HepG2 (cell line): ENCODE results near the gene TMCO6. TPM values are rescaled to one million over a fixed set of nuclear protein-coding genes. Genes with fewer than 3 reads are reported as not detected.

Experiments used
- ARID4A ChIP-seq: sonication (generic); formaldehyde crosslinking; IDR thresholded peaks from 2 replicates; pipeline ENCODE4 v1.5.0; 2020; ENCODE audit warnings: mild to moderate bottlenecking, missing genetic modification reagents, borderline replicate concordance
- FOXC1 ChIP-seq: sonication (generic); formaldehyde crosslinking; IDR thresholded peaks from 2 replicates; pipeline ENCODE4 v1.8.0; 2022; ENCODE audit warnings: mild to moderate bottlenecking, missing genetic modification reagents, borderline replicate concordance
- HNF4G ChIP-seq, 2 experiments: sonication (generic) in 1 of 2; formaldehyde crosslinking in 1 of 2; IDR thresholded peaks; 2 replicates each; pipeline versions ENCODE4 v1.4.0 to v1.6.1; 2011 to 2020; ENCODE audit warnings: borderline replicate concordance in 2 of 2, low read depth in 2 of 2, mild to moderate bottlenecking in 2 of 2, low read length in 1 of 2, missing genetic modification reagents in 1 of 2, moderate library complexity in 1 of 2
- HOXA5 ChIP-seq: sonication (generic); formaldehyde crosslinking; IDR thresholded peaks from 2 replicates; pipeline ENCODE4 v1.4.0; 2020; ENCODE audit warnings: missing genetic modification reagents
- IRF2 ChIP-seq: IDR thresholded peaks from 2 replicates; pipeline ENCODE4 v1.6.1; 2018; ENCODE audit warnings: missing genetic modification reagents, missing compliant biosample characterization
- SAFB2 ChIP-seq: sonication (generic); formaldehyde crosslinking; IDR thresholded peaks from 2 replicates; pipeline ENCODE4 v1.5.1; 2020; ENCODE audit warnings: missing genetic modification reagents, low read depth, mild to moderate bottlenecking, borderline replicate concordance
- SALL2 ChIP-seq: sonication (generic); formaldehyde crosslinking; IDR thresholded peaks from 2 replicates; pipeline ENCODE4 v1.8.1; 2023; ENCODE audit warnings: mild to moderate bottlenecking, missing genetic modification reagents, inconsistent platforms
- SMAD1 ChIP-seq: sonication (generic); formaldehyde crosslinking; IDR thresholded peaks from 2 replicates; pipeline ENCODE4 v1.4.0; 2020; ENCODE audit warnings: missing genetic modification reagents, low read depth, mild to moderate bottlenecking, borderline replicate concordance
- ZFY ChIP-seq: sonication (generic); formaldehyde crosslinking; IDR thresholded peaks from 2 replicates; pipeline ENCODE4 v1.4.0; 2020; ENCODE audit warnings: missing genetic modification reagents
- ZMYM3 ChIP-seq: sonication (generic); formaldehyde crosslinking; IDR thresholded peaks from 2 replicates; pipeline ENCODE4 v1.5.1; 2020; ENCODE audit warnings: mild to moderate bottlenecking, missing genetic modification reagents
- ZNF224 ChIP-seq: sonication (generic); formaldehyde crosslinking; IDR thresholded peaks from 2 replicates; pipeline ENCODE4 v1.5.0; 2020; ENCODE audit warnings: mild to moderate bottlenecking, missing genetic modification reagents
- ZNF296 ChIP-seq: sonication (generic); formaldehyde crosslinking; conservative IDR thresholded peaks from 2 replicates; pipeline ENCODE4 v1.5.0; 2020; ENCODE audit warnings: mild to moderate bottlenecking, missing genetic modification reagents
- ZNF605 ChIP-seq: sonication (generic); formaldehyde crosslinking; IDR thresholded peaks from 2 replicates; pipeline ENCODE4 v1.8.0; 2022; ENCODE audit warnings: mild to moderate bottlenecking, missing genetic modification reagents
- polyA plus RNA-seq, 8 experiments: library from polyadenylated mRNA; depleted of rRNA in 3 of 8; stranded (reverse) in 7 of 8; unstranded in 1 of 8; fragments of >200 nt; fragmentation: Illumina TruSeq in 4 of 8; extraction: Trizol in 4 of 8; gene quantifications; 2 replicates each; pipeline versions ENCODE4 v1.2.1 to v1.2.3, GENCODE V29; 2011 to 2016; ENCODE audit warnings: low read depth in 4 of 8, missing spikeins in 1 of 8, mixed read lengths in 1 of 8; ENCODE audit not compliant: insufficient read depth in 1 of 8
- total RNA-seq, 5 experiments: library from RNA; depleted of rRNA; stranded (reverse); fragments of >200 nt; fragmentation: Illumina TruSeq; extraction: Trizol; gene quantifications; 2 replicates each; pipeline ENCODE4 v1.2.3, GENCODE V29; 2016; ENCODE audit warnings: low read depth in 1 of 5
- TF ChIP-seq, protein P1 (sequence below): sonication (generic); formaldehyde crosslinking; IDR thresholded peaks from 2 replicates; pipeline ENCODE4 v1.8.0; 2022; ENCODE audit warnings: mild to moderate bottlenecking, missing genetic modification reagents
- TF ChIP-seq, protein P2 (sequence below): sonication (generic); formaldehyde crosslinking; IDR thresholded peaks from 2 replicates; pipeline ENCODE4 v1.4.0; 2020; ENCODE audit warnings: mild to moderate bottlenecking, low read depth, missing genetic modification reagents
- TF ChIP-seq, protein P3 (sequence below): sonication (generic); formaldehyde crosslinking; conservative IDR thresholded peaks from 2 replicates; pipeline ENCODE4 v1.8.1; 2023; ENCODE audit warnings: missing genetic modification reagents

TMCO6 gene
- total and polyA plus RNA-seq, 2 of the 13 experiments (the other 11 are each of a cell fraction or from before 2014, with no cell fraction given) = 16.6 to 28.2 TPM

DNA sequence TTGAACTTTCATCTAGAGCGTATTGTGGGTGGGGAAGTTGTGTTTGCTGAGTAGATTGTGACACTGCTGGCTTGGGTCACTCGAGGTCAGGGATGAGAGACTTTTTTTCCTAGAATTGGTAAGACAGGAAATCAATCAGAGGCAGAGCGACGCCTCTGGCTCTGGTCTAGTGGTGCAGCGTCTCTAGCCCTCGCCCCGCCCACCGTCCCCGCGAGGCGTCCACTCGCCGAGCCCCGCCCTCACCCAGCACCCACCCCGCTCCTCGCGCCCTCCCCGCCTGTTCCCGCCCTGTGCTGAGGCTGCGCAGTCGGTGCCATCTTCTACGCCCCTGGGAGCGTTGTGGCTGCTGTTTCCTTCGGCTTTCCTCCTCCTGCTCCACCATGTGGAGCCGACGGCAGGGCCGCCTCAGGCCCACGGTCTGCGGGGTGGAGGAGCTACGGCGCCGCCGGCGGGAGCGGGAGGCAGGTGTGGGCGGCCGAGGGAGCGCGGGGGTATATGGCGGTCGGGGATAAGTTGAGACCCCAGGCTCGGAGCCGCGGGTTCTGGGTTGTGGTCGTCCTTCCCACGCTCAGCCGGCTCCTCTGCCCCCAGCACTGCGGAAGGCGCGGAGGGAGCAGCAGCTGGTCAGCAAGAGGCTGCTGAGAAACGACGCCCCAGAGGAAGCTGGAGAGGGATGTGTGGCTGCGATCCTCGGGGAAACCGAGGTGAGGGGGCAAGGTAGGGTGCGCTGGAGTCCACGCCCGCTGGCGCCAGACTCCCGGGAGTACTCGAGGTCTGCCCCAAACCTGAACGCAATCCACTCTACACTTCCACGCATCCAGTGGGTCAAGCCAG lies at the start of gene TMCO6 (continued):
- TF ChIP-seq ARID4A (CRISPR knock-in tag) = peak; percentile 81
- peak; percentile 58; the same call in 1 of the 2 replicates for TF ChIP-seq ZFY (CRISPR knock-in tag)
- peak; percentile 79; the same call in 1 of the 2 replicates for TF ChIP-seq SAFB2 (CRISPR knock-in tag)
- peak; percentile 37; the same call in 1 of the 2 replicates for TF ChIP-seq SMAD1
- TF ChIP-seq HOXA5 (CRISPR knock-in tag) = peak; percentile 78; the same call in 1 of the 2 replicates
- TF ChIP-seq ZNF605 (CRISPR knock-in tag) = peak; percentile 93
- peak; percentile 75; the same call in 1 of the 2 replicates for TF ChIP-seq SALL2 (CRISPR knock-in tag)
- no peak; the same call in 1 of the 2 replicates for TF ChIP-seq ZMYM3
- TF ChIP-seq HNF4G (IDR thresholded peaks at IDR 0.05; ENCODE audit: borderline replicate concordance, low read depth, low read length) = peak; percentile 73; the same call in 1 of the 2 replicates
- TF ChIP-seq HNF4G (CRISPR knock-in tag; IDR thresholded peaks at IDR 0.05; ENCODE audit: borderline replicate concordance, low read depth) = no peak; the same call in 1 of the 2 replicates
- TF ChIP-seq, protein P1, sequence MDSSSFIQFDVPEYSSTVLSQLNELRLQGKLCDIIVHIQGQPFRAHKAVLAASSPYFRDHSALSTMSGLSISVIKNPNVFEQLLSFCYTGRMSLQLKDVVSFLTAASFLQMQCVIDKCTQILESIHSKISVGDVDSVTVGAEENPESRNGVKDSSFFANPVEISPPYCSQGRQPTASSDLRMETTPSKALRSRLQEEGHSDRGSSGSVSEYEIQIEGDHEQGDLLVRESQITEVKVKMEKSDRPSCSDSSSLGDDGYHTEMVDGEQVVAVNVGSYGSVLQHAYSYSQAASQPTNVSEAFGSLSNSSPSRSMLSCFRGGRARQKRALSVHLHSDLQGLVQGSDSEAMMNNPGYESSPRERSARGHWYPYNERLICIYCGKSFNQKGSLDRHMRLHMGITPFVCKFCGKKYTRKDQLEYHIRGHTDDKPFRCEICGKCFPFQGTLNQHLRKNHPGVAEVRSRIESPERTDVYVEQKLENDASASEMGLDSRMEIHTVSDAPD = no peak
- TF ChIP-seq FOXC1 (CRISPR knock-in tag) = peak; percentile 9; the same call in 1 of the 2 replicates
- TF ChIP-seq, protein P2, sequence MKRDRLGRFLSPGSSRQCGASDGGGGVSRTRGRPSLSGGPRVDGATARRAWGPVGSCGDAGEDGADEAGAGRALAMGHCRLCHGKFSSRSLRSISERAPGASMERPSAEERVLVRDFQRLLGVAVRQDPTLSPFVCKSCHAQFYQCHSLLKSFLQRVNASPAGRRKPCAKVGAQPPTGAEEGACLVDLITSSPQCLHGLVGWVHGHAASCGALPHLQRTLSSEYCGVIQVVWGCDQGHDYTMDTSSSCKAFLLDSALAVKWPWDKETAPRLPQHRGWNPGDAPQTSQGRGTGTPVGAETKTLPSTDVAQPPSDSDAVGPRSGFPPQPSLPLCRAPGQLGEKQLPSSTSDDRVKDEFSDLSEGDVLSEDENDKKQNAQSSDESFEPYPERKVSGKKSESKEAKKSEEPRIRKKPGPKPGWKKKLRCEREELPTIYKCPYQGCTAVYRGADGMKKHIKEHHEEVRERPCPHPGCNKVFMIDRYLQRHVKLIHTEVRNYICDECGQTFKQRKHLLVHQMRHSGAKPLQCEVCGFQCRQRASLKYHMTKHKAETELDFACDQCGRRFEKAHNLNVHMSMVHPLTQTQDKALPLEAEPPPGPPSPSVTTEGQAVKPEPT = peak; percentile 37; the same call in 1 of the 2 replicates
- no peak for TF ChIP-seq ZNF296 (CRISPR knock-in tag)
- TF ChIP-seq, protein P3, sequence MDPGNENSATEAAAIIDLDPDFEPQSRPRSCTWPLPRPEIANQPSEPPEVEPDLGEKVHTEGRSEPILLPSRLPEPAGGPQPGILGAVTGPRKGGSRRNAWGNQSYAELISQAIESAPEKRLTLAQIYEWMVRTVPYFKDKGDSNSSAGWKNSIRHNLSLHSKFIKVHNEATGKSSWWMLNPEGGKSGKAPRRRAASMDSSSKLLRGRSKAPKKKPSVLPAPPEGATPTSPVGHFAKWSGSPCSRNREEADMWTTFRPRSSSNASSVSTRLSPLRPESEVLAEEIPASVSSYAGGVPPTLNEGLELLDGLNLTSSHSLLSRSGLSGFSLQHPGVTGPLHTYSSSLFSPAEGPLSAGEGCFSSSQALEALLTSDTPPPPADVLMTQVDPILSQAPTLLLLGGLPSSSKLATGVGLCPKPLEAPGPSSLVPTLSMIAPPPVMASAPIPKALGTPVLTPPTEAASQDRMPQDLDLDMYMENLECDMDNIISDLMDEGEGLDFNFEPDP (CRISPR knock-in tag) = no peak
- TF ChIP-seq ZNF224 (CRISPR knock-in tag) = no peak
- TF ChIP-seq IRF2 (CRISPR knock-in tag) = peak; percentile 89
